NCI-H526 treated with DMSO at 0.1 percent for 48 hours (cell line): ENCODE measurements around the gene NCOR1.
"Not testable (repeated sequence)": the region's sequence is repeated elsewhere in the genome, so short reads cannot be mapped to it uniquely, and the experiment has no call there.

Experiments used
- DNase-seq: peaks from one replicate; lab custom pipeline; 2025; lab: John Stamatoyannopoulos, UW

Gene NCOR1

DNA sequence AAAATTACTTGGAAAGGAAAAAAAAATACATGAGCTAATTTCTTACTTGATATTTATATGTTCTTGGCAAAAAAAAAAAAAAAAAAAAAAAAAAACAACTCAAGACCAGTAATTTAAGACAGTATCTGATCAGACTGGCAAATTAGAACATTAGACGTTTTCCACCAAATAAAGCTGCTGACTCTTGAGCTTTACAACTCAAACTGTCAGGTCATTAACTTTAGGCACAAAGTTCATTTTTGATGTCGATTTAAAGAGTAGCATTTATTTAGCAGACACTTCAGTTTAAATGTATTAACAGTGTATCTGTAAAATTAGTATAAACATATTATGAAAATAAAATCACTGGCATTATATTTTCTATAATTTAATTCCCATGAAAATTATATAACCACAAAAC, 66.7 kb downstream of the NCOR1 start:
- peak; percentile 40 for DNase-seq

DNA sequence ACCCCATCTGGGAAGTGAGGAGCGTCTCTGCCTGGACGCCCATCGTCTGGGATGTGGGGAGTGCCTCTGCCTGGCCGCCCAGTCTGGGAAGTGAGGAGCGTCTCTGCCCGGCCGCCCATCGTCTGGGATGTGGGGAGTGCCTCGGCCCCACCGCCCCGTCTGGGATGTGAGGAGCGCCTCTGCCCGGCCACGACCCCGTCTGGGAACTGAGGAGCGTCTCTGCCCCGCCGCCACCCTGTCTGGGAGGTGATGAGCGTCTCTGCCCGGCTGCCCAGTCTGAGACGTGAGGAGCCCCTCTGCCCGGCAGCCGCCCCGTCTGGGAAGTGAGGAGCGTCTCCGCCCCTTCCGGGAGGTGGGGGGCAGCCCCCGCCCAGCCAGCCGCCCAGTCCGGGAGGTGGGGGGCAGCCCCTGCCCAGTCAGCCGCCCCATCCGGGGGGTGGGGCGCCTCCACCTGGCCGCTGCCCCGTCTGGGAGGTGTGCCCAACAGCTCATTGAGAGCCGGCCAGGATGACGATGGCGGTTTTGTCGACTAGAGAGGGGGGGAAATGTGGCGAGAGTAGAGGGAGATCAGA, 69.9 kb downstream of the NCOR1 start:
- DNase-seq, result not testable (repeated sequence)

DNA sequence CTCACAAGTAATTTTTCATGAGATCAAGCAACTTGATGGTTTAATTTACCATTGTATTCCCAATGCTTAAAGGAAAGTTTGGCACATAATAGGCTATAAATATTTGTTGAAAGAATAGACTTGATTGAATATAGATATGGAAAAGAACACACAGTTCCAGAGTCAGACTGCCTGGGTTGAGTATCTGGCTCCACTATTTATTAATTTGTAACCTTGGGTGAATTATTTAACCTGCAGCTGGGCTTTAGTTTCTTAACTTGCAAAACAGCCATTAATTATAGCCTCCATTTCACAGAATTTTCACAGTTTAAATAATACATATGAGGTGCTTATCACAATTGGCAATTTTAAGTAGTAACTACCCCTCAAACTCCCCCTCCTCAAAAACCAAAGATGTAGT, 73.6 kb downstream of the NCOR1 start:
- DNase-seq, result no peak

DNA sequence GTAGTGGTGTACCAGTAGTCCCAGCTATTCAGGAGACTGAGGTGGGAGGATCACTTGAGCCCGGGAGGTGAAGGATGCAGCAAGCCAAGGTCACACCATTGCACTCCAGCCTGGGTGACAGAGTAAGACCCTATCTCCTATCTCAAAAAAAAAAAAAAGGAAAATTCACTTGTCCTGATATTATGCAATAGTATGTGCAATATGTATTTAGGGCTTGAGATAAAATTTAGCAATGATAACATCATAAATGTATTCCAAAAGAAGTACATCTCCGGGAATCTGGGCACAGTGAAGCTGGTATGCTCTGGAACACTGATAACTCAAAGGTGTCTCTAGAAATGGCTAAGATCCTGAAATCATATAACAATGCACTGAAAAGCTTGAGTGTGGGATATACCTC, 74.5 kb downstream of the NCOR1 start:
- no peak for DNase-seq

DNA sequence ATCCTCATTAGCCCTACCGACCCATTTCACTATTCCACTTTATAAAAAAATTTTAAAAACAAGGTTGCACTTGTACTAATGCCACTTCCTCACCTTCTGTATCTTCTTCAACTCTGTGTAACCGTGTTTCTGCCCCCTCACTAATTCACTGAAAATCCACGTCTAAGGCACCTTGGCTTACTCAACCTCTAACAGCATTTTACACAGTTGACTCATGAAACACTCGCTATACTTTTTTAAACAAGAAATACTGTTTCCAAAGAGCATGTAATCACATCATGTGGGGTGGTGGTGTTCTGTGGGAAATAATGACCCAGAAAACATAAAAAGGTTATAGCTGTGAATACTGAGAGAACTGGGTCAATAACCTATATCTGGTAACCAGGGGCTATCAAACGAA, 79.9 kb downstream of the NCOR1 start:
- DNase-seq, result no peak

DNA sequence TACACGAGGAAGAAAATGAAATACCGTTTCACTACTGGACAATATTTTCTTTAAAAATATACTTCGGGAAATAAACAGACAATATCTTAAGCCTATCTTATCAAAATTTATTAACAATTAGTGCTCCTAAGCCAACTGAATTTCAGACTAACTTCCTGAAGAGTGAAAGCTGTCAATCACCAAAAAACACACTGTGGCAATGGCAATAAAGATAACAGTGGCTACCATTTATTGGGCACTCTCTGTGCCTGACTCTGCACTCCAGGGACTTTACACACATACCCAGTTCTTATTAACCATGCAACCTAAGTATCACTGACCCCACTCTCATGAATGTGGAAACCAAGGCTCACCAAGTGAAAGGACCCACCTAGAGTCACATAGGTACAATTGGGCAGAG, 83.7 kb downstream of the NCOR1 start:
- DNase-seq, result no peak

DNA sequence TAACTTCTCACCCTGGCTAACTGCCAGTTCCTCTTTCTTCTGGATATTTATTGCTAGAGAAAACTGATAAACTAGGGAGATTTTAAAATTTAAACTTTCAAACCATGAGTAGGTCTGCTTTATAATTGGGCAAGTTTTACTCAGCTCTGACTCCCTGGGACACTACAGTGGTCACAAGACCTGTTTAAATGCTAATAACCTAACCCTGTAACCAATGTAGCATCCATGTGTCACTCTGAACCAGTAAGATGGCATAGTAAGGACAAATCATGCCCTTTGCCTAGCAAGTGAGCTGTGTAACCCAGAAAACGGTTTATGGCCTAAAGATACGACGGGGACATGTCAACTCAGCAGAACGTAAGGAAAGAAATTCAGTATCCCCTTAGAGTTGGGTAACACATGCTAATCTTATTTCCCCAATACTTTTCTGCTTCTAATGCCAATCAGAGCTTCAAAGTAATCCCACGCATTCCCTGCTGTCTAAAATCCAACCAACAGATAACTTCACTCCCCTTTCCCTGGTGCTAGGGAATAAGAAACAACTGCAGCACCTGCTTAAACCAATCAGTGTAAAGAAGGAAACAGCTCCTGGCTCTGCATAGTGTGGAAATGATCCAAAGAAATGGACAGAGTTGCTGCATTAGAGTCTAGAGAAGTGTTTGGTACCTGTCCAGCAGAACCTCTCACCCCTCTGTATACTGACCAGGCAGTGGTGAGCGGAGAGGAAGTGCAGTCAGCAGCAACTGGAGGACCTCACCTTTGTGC, 85.7 kb downstream of the NCOR1 start:
- DNase-seq, result no peak

DNA sequence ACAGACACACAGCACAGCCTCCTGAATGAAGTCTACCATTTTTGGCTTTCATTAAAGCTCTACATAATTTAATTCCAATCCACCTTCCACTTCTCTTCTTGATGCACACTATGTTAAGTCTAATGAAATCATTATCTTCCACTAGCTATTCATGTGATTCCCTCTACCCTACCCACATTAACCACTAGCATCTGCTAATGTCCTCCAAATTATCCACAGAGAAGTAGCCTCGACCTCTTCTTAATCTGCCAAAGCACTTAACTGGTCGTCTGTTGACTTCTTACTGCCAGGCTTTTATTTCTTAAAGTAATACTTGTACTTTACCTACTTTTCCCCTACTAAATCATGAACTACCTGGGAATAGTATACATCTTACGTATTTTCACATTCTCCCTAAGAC, 91.8 kb downstream of the NCOR1 start:
- no peak for DNase-seq

DNA sequence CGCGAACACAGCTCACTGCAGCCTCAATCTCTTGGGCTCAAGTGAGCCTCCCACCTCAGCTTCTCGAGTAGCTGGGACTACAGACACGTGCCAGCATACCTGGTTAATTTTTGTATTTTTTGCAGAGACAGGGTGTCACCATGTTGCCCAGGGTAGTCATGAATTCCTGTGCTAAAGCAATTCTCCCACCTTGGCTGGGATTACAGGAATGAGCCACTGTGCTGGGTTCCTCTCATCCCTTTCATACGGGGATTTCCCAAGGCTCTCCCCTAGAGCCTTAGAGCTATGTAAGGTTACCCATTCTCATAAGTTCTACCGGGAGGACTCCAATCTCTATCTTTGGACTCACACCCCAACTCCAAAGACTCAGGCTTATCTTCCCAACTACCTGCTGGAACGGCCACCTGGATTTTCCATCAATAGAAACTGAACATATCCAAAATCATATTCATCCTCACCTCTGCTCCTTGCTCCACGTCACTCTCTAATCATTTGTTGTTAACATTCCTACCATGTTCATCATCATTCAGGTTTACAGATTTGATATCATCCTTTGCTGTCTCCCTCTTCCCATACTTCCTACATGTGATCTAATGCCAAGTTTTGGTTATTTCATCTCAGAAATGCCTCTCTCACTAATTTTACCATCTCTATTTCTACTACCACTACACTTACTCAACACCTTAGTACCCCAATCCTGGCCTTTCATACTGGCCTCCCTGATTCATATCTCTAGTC, 92.5 kb downstream of the NCOR1 start:
- no peak for DNase-seq

DNA sequence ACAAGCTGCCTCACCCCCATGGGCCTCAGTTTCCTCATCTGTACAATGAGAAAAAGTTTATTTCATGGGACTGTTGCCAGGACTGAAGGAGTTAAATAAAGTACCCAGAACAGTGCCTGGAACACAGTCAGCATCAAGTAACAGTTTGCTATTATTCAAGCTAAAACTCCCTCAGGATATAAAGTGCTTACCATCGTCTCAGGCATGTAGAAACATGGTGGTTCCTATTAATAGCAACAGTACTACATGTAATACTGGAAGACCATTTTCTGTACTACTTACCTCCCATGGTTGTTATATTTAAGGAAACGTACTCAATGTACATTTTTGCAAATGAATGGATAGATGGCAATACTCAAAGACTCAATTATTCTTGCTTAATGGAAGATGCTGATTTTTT, 93.4 kb downstream of the NCOR1 start:
- no peak for DNase-seq

DNA sequence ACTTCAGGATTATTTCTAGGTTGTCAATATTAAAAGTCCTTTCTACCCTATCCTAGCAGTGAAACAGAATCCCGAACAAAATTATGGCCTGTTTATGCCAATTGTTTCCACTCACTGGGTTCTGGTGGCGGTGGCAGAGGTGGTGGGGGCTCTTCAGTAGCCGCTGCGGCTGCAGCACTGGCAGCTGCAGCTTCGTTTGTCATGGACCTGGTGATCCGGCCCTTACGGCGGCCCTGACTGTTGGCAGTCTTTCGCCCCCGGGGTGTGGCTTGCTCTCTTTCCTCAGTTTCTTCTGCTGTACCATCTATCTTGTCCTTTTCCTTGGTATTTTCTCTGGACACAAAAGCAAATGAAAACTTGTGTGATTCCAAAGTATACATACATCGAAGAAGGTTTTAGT, 94.4 kb downstream of the NCOR1 start:
- DNase-seq, result no peak

DNA sequence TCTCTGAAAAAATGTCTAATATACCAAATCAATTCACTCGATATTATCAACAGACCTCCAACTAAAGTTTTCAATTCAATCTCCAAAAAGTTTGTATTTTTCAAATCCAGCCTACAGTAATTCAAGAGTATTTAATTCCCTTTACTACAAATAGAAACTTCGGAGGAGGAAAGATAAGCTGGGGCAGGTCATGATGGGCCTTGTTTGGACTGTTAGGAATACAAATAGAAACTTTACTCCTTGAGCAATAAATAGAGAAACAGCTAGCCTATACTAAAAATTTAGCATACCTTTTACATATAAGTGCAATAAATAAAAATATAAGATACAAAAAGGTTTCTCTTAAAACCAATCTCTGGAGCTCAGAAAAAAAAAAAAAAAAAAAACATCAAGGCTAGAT, 98.2 kb downstream of the NCOR1 start:
- no peak for DNase-seq

DNA sequence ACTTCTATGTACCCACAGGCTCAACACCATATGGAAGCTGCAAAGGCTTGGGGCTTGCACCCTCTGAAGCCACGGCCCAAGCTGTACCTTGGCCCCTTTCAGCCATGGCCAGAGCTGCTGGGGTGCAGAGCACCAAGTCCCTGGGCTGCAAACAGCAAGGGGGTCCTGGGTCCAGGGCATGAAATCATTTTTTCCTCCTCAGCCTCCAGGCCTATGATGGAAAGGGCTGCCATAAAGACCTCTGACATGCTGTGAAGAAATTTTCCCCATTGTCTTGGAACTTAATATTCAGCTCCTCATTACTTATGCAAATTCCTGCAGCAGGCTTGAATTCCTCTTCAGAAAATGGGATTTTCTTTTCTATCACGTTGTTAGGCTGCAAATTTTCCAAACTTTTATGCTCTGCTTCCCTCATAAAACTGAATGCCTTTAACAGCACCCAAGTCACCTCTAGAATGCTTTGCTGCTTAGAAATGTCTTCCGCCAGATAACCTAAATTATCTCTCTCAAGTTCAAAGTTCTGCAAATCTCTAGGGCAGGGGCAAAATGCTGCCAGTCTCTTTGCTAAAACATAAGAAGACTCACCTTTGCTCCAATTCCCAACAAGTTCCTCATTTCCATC, 100.1 kb downstream of the NCOR1 start:
- DNase-seq, result not testable (repeated sequence)

DNA sequence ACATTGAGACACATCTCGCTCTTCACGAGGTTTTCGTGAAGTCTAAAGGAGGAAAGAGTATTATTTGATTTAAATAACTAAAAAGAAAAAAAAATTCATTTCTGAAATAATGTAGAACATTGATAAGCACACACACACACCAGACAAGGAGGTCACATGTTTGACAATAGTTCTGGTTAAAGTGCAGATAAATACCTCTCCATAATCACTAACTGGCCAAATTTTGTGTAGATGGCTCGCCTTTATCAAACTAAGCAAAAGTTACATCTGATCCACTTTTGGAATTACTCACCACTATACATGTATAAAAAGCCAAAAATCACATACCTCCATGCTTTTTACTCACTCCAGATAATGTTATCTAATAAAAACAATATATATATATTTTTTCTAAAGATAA, 106.5 kb downstream of the NCOR1 start:
- DNase-seq, result no peak

DNA sequence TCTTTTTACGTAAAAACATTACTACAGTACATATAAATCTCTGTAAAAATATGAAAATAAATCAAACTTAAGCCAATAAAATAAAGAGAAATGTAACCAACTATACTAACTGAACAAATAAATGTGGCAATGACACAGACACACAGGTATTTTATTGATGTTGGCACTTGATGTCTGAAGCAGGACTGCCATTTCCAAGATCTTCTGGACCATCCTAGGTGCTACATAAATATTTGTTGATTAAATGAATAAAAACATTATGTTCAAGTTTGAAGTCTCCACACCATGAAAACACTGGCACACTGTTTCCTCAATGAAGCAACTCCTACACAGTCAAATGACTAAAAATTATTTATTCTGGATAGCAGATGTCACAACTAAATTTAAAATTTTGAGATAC, 106.9 kb downstream of the NCOR1 start:
- DNase-seq, result no peak

DNA sequence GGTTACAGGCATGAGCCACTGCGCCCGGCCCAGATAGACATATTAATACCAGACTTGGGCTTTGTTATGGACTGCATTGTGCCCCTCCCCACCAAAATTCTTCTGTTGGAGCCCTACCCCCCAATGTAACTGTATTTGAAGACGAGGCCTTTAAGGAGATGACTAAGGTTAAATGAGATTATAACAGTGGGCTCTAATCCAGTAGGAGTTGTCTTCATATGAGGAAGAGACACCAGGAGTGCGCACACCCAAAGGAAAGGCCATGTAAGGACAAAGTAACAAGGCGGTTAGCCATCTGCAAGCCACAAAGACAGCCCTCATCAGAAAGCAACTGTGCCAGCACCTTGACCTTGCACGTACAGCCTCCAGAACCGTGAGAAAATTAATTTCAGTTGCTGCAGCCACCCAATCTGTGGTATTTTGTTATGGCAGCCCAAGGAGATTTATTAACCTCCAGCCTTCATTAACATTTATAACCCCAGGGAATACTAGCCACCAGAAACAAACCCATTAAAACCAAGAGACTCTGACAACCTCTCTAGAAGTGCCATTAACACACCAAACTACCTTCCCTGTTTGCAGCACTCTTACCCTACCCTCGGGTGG, 108.1 kb downstream of the NCOR1 start:
- no peak for DNase-seq

DNA sequence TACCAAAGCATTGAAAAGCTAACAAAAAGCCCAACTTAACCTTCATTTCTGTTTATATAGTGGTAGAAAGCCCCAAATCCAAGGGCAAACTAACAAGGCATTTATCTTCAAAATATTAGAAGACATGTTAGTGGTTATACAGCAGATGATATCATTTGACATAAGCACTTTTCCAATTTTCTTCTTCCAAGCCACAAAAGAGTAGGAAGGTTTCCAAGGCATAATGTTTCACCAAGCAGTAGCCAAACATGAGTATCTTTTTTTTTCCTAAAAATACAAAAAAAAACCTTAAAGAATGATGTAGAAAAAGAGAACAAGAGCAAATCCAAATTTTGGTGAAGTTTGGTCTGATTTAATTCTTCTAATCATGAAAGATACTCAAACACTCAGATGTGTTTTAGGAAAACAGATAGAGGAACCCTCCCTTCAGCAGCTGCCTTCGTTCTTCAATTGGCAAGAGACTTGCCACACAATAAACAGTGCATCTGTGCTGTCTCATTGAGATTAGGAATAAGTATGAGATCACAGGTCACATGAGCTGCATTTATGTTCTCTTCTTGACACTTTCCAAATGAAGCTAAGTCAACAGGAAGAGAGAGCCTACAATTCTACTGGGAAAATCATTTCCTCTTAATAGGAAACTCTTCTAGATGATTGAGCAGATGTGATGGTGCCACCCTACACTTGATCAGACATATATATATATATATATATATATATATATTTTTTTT, 109.0 kb downstream of the NCOR1 start:
- DNase-seq, result no peak

DNA sequence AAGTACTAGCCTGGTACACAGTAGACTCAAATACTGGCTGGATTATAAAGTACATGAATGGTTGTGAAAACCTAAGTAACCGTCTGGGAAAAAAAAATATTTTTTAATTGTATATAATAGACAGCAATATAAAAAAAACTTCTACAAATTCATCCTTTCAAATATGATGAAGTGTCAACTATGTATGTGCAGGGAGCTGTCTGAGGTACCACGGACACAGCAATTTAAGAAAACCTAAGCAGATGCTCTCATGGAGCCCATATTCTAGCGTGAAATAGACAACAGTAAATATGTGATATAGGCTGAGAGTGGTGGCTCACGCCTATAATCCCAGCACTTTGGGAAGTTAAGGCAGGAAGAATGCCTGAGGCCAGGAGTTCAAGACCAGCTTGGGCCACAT, 111.1 kb downstream of the NCOR1 start:
- no peak for DNase-seq

DNA sequence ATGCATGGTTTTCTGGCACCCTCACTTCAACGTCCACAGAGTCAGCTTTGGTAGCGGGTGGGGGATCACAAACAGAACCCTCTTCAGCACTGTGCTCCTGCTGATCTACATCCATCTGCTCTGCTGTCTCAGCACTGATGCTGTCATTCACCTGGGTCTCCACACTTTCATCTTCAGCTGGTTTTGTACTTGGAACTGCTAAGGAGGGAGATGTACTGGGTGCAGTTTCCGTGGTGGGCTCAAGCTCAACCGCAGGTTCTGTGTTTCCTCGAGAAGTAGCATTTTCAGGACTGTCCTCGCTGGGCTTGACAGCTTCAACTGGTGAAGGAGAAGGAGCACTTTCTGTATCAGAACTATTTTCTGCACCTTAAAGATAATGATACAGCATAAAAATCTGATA, 113.9 kb downstream of the NCOR1 start:
- no peak for DNase-seq

DNA sequence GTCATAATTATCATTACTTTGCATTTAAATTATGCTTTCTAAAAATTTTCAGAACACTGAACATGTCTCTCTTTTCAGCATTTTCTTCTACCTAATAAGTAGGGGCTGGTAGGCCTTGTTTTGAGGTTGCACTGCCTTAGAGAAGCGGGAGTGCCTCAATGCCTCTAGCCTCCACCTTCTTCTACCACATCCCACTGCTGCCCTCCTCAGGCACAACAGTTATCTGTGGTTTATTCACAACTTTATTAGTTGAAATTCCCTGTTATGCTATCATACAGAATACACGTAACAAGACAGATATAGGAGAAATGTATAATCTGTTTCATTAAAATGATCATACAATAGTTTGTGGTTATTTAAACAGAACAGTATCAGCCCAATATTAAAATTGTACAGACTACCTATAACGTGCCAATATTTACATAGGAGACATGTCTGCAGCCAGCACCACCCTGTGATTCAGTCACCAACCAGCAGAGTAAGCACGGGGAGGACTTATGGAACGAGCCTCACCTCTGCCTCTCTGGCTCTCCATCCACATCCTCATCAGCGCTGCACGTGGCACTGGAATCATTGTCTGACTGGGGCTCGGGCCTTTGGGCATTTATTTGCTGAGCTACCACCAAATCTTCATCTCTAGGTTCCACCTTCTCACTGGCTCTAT, 114.5 kb downstream of the NCOR1 start:
- no peak for DNase-seq

DNA sequence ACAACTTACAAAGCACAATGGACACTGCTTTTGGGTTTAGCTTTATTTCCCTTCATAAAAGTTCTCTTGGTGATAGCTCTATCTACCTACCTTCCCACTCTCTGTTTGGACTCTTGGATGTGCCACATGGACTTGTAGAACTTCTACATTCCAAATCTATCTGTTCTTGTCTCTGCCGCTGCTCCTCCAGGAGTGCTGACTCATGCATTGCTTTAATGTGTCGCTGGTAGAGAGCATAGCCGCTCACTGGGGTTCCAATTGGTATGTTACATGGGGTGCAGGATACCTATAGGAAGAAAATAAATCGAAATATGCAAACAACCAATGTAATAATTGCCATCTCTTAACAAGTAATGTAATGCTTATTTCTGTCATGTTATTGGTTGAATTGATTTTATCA, 123.6 kb downstream of the NCOR1 start:
- no peak for DNase-seq
